HFFc6 (cell line): Measurements from ENCODE around the gene PLEKHA3. TPM values are rescaled to one million over a fixed set of nuclear protein-coding genes. Genes with fewer than 3 reads are reported as not detected.
"Not testable (repeated sequence)": the region's sequence is repeated elsewhere in the genome, so short reads cannot be mapped to it uniquely, and the experiment has no call there.

ENCODE experiments used
- DNase-seq: peaks from one replicate; pipeline ENCODE4 v3.0.0-alpha.2; 2018
- H3K27ac Mint-ChIP-seq: 2 replicates; pipeline ENCODE4 v1.8.0; 2020; ENCODE audit warnings: mild to moderate bottlenecking, mixed read lengths
- H3K27me3 Mint-ChIP-seq: 2 replicates; pipeline ENCODE4 v1.8.0; 2021; ENCODE audit warnings: mild to moderate bottlenecking, moderate library complexity, mixed read lengths; ENCODE audit not compliant: insufficient read depth
- H3K36me3 Mint-ChIP-seq: 2 replicates; pipeline ENCODE4 v1.8.0; 2021; ENCODE audit warnings: low read depth, mixed read lengths
- H3K4me1 Mint-ChIP-seq: 2 replicates; pipeline ENCODE4 v1.8.0; 2020; ENCODE audit warnings: low read depth, mixed read lengths
- H3K4me3 Mint-ChIP-seq: 2 replicates; pipeline ENCODE4 v1.8.0; 2020; ENCODE audit warnings: mild to moderate bottlenecking, moderate library complexity, mixed read lengths
- H3K9me3 Mint-ChIP-seq: 2 replicates; pipeline ENCODE4 v1.8.0; 2020; ENCODE audit warnings: mild to moderate bottlenecking, mixed read lengths
- total RNA-seq, 6 experiments: library from RNA; stranded (reverse); fragmentation: NEBNext Ultra II Directional; extraction: Animal tissue kit (Norgen Biotek cat#: 25700); gene quantifications; 2 replicates in 1 of 6; 3 replicates in 5 of 6; pipeline ENCODE4 v1.2.3, GENCODE V29; 2021
- TF ChIP-seq, protein P1 (sequence below): fragments of 200-600 bp; sonication (generic); IDR thresholded peaks from 2 replicates; pipeline ENCODE4 v1.5.0; 2021; ENCODE audit warnings: antibody characterized with exemption, mild to moderate bottlenecking

Gene PLEKHA3
- total RNA-seq, 6 experiments from 2014 or later: 31.4 to 36.6 (median 33.3) TPM

DNA sequence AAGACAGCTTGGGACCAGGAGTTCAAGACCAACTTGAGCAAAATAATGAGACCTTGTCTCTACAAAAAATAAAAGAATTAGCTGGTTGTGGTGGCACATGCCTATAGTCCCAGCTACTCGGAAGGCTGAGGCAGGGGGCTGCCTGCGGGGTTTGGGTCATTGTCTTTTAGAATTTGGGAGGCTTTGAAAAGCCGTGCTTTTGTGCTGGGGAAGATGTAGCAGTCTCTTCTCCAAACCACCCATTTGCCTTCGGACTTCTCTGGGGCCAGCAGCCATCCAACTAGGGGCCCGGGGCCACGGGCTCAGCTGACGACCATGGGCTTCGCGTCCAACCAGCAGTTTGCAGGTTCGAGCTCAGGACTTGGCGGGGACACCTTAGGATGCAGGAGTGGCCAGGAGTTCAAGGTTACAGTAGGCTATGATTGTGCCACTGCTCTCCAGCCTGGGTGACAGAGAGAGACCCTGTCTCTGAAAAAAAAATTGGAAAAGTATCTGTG, 22.8 kb upstream of the PLEKHA3 start:
- Mint-ChIP-seq H3K27ac (no peak overlapping the region), H3K27me3 (no peaks in the 10 kb centered on the region; the same call in 1 of the 2 replicates), H3K4me3 (no peak overlapping the region), H3K9me3 (no peaks in the 10 kb centered on the region), H3K4me1 (0 out of 2 replicates have a peak, but pooled peaks cover 1% of the 10 kb centered on the region), H3K36me3 (no peaks in the 10 kb centered on the region)
- TF ChIP-seq, protein P1, sequence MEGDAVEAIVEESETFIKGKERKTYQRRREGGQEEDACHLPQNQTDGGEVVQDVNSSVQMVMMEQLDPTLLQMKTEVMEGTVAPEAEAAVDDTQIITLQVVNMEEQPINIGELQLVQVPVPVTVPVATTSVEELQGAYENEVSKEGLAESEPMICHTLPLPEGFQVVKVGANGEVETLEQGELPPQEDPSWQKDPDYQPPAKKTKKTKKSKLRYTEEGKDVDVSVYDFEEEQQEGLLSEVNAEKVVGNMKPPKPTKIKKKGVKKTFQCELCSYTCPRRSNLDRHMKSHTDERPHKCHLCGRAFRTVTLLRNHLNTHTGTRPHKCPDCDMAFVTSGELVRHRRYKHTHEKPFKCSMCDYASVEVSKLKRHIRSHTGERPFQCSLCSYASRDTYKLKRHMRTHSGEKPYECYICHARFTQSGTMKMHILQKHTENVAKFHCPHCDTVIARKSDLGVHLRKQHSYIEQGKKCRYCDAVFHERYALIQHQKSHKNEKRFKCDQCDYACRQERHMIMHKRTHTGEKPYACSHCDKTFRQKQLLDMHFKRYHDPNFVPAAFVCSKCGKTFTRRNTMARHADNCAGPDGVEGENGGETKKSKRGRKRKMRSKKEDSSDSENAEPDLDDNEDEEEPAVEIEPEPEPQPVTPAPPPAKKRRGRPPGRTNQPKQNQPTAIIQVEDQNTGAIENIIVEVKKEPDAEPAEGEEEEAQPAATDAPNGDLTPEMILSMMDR: no peak
- no peak for DNase-seq

DNA sequence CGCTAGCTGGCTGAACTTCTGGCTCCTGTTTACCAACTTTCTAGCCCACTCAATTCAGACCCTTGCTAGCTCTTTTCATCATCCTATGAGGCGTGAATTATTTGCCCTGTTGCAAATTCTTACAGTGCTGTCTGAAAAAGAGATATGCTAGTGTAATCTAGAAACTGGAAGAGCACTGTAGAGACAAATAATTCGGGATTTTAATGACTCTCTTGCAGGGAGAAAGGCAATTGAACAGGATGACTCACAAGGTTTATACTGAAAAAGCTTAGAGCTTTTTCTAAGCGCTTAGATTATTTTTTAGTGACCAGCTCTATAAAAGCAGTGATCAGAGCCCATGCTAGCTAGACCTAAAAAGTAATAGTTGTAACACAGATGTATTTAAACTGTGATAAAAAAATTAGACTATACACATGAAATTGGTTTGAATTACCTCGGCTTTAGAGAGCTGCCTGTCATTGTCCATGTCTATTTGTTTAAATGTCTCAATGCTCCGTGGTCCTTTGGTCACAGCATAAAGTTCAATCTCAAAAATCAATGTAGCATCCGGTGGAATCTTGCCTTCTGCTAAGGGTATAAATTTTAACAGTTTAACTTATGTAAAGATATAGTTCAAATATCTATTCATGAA, 10.9 kb upstream of the PLEKHA3 start:
- Mint-ChIP-seq H3K27ac (no peak overlapping the region), H3K4me1 (peaks cover 9% of the 10 kb centered on the region), H3K27me3 (no peaks in the 10 kb centered on the region; the same call in 1 of the 2 replicates), H3K36me3 (peaks cover 16% of the 10 kb centered on the region; the same call in 1 of the 2 replicates), H3K4me3 (no peak overlapping the region), H3K9me3 (no peaks in the 10 kb centered on the region)
- DNase-seq: no peak
- TF ChIP-seq, protein P1: no peak

DNA sequence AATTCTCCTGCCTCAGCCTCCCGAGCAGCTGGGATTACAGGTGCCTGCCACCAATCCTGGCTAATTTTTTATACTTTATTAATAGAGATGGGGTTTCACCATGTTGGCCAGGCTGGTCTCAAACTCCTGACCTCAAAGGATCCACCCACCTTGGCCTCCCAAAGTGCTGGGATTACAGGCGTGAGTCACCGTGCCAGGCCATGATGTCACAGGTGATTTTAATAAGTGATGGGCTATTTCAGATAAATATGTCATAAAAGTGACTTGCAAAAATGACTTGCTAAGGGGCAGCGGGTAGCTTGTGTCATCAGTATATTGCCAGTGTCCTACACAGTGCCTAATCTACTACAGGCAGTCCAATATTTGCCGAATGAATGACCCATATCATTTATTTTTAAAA, 8.9 kb upstream of the PLEKHA3 start:
- not testable (repeated sequence) for H3K9me3 Mint-ChIP-seq, H3K4me3 Mint-ChIP-seq, H3K27me3 Mint-ChIP-seq, H3K27ac Mint-ChIP-seq, DNase-seq, H3K36me3 Mint-ChIP-seq
- H3K4me1 Mint-ChIP-seq: peaks cover 13% of the 10 kb centered on the region

DNA sequence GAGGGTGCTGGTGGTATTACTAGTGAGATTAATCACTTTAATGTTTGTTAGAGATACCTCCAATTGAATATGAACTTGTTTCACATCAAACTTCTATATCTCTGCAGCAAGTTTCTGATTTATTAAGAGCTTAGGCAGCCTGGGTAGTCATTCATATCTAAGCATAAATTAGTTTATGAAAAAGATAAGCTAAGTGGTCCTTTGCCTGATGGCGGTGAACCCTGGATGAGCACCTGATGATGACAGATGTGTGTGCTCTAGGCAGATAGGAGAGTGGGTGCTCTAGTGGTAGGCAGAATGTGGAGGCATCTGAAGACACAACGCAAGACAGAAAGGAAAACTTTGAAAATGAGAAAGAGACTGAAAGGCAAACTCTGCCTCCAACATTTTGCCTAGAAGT, 6.9 kb upstream of the PLEKHA3 start:
- TF ChIP-seq, protein P1: no peak
- H3K36me3 Mint-ChIP-seq: peaks cover 10% of the 10 kb centered on the region
- no peak overlapping the region for H3K4me3 Mint-ChIP-seq
- no peaks in the 10 kb centered on the region for H3K9me3 Mint-ChIP-seq
- H3K27ac Mint-ChIP-seq: no peak overlapping the region
- H3K4me1 Mint-ChIP-seq: peaks cover 27% of the 10 kb centered on the region
- DNase-seq: no peak
- no peaks in the 10 kb centered on the region; the same call in 1 of the 2 replicates for H3K27me3 Mint-ChIP-seq

DNA sequence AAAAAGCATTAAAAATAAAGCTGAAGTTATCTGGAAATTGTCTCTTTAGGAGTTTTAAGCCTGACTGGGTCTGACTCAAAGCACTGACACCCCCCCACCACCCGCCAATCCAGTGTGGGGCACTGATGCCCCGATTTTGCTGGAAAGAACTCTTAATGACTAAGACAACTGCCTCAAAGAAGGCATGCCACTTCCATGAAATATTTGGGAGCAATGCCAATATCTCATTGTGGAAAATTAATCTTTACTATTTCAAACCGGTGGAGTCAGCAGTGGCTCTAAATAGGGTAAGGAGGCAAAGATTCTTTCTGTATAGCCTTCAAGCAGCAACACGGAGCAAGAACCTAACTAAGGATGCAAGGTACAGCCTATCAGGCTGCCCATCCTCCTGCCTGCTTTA, 6.3 kb upstream of the PLEKHA3 start:
- Mint-ChIP-seq H3K9me3 (no peaks in the 10 kb centered on the region), H3K4me1 (peaks cover 33% of the 10 kb centered on the region), H3K4me3 (no peak overlapping the region), H3K36me3 (peaks cover 10% of the 10 kb centered on the region), H3K27me3 (no peaks in the 10 kb centered on the region; the same call in 1 of the 2 replicates), H3K27ac (no peak overlapping the region)
- no peak for DNase-seq
- TF ChIP-seq, protein P1: no peak

DNA sequence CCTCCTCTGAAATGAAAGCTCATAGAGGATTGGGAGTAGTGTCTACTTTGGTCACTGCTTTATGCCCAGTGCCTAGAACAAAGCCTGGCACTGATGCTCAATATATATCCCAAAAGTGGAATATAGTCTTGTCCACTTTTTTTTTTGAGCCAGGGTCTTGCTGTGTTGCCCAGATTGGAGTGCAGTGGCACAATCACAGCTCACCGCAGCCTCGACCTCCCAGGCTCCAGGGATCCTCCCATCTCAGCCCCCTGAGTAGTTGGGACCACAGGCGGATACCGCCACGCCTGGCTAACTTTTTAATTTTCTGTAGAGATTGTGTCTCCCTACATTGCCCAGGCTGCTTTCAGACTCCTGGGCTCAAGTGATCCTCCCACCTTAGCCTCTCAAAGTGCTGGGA, 5.7 kb upstream of the PLEKHA3 start:
- peaks cover 1% of the 10 kb centered on the region; the same call in 1 of the 2 replicates for H3K27me3 Mint-ChIP-seq
- no peaks in the 10 kb centered on the region for H3K9me3 Mint-ChIP-seq
- no peak overlapping the region for H3K4me3 Mint-ChIP-seq
- H3K27ac Mint-ChIP-seq: no peak overlapping the region
- peaks cover 39% of the 10 kb centered on the region for H3K4me1 Mint-ChIP-seq
- DNase-seq: no peak
- TF ChIP-seq, protein P1: no peak
- peaks cover 10% of the 10 kb centered on the region for H3K36me3 Mint-ChIP-seq
